ENCODE measurements around the gene VASP. TPM values are rescaled to one million over a fixed set of nuclear protein-coding genes. Genes with fewer than 3 reads are reported as not detected.

Gene VASP
- total and polyA plus RNA-seq, 9 of the 15 experiments (the other 6 are each of a cell fraction or from before 2014, with no cell fraction given): 16.7 to 261 (median 112) TPM

DNA sequence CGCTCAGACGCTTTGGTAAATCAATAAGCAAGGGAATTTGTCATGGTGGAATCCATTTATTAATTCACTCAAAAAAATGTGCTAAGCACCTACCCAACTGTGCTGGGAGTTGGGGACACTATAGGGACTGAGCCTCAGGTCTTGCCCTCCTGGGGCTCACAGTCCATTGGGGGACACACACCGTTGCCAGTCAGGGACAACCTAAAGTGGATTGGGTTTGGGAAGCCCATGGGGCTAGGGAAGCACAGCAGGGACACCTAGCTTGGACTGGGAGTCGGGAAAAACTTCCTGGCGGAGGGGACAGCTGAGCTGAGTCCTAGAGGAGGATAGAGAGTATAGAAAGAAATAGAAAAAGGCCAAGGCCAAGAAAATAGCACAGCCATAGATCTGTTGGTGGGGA, 31.0 kb upstream of the VASP start (continued):
- TF ChIP-seq, protein P1, sequence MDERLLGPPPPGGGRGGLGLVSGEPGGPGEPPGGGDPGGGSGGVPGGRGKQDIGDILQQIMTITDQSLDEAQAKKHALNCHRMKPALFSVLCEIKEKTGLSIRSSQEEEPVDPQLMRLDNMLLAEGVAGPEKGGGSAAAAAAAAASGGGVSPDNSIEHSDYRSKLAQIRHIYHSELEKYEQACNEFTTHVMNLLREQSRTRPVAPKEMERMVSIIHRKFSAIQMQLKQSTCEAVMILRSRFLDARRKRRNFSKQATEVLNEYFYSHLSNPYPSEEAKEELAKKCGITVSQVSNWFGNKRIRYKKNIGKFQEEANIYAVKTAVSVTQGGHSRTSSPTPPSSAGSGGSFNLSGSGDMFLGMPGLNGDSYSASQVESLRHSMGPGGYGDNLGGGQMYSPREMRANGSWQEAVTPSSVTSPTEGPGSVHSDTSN (CRISPR knock-in tag; IDR thresholded peaks at IDR 0.05; ENCODE audit: low read depth): no peak
- TF ChIP-seq, protein P1 (tag; conservative IDR thresholded peaks at IDR 0.05; ENCODE audit: low read depth): no peak
- TF ChIP-seq ZNF217 (CRISPR knock-in tag; IDR thresholded peaks at IDR 0.05): no peak
- TF ChIP-seq, protein P2, sequence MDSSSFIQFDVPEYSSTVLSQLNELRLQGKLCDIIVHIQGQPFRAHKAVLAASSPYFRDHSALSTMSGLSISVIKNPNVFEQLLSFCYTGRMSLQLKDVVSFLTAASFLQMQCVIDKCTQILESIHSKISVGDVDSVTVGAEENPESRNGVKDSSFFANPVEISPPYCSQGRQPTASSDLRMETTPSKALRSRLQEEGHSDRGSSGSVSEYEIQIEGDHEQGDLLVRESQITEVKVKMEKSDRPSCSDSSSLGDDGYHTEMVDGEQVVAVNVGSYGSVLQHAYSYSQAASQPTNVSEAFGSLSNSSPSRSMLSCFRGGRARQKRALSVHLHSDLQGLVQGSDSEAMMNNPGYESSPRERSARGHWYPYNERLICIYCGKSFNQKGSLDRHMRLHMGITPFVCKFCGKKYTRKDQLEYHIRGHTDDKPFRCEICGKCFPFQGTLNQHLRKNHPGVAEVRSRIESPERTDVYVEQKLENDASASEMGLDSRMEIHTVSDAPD (CRISPR knock-in tag; IDR thresholded peaks at IDR 0.05): no peak
- TF ChIP-seq RBM39 (optimal IDR thresholded peaks at IDR 0.05; ENCODE audit: low read depth, low read length): no peak
- no peak for TF ChIP-seq BCL6 (CRISPR knock-in tag; IDR thresholded peaks at IDR 0.05)
- TF ChIP-seq PTRF (tag; IDR thresholded peaks at IDR 0.05): no peak

Data from K562 (cell line).